T-helper 1 cell treated with Interleukin-12 subunit alpha and Interleukin-12 subunit beta and Interleukin-4 antibody, amounts not matched to agents 30 ng/mL and 1 ng/mL, for 36 hours (primary cell): Measurements from ENCODE around the gene SWAP70. TPM values are rescaled to one million over a fixed set of nuclear protein-coding genes. Genes with fewer than 3 reads are reported as not detected.
"Not testable (repeated sequence)": the region's sequence is repeated elsewhere in the genome, so short reads cannot be mapped to it uniquely, and the experiment has no call there.

Experiments
- intact Hi-C: fragments of 100-400 bp; cut with micrococcal nuclease; formaldehyde crosslinking; loops from one replicate; pipeline ENCODE4 v1.15.1; 2024
- total RNA-seq: library from RNA; stranded (reverse); gene quantifications from 2 replicates; pipeline ENCODE4 v1.2.3, GENCODE V29; 2022

SWAP70 gene
- total RNA-seq, 1 donor from 2014 or later: 9.2 TPM

- intact Hi-C loops: no loop called here
Observed at GRCh38 chr11:9718147-9718546, 54.3 kb downstream of the SWAP70 start.

DNA sequence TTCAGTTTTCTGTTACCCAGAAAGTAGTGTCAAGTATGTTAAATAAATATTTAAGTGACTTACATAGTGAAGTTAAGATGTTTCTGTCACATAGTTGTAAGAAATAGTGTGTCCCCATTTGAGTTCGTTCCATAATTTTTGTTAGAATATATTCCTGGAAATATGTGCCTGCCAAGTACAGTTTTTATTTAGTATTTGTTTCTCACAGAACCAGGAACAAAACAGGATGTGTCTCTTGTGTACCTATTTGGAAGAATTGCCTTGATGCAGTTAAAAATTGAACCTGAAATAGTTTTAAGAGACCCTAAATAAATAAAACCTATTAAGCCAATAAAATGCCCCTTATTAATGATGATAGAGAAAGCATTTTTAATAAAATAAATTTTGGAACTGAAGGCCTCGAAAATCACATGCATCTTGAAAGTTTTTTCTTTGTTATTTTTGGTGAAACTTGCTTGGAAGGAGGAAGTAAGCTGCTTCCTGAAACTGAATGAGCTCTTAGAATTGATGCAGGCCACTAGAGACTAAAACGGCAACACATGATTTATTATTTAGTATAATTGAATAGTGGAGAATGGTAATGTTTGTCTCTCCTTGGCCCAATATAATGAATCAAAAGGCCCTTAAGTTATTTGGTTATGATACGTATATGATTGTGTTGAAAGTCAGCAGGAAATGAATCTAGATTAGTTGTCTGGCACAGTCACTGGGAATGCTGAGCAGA is 55.9 kb downstream of the SWAP70 start:
- intact Hi-C loops: no loop called here

DNA sequence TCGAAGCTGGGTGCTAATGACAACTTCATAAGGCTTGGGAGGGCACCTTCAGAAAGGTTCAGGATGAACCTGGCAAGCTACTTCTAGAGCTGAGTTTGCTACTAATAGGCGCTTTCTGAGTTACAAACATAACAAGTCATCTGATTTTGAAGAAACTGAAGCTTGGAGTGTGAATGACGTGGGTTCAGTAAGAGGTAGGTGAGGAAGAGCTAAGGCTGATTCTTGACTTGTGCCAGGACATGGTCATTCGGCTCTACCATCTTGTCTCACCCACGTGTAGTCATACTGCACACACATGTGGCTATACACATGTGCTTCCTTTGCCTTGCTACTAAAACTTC is 56.4 kb downstream of the SWAP70 start:
- intact Hi-C loops: no loop called here

DNA sequence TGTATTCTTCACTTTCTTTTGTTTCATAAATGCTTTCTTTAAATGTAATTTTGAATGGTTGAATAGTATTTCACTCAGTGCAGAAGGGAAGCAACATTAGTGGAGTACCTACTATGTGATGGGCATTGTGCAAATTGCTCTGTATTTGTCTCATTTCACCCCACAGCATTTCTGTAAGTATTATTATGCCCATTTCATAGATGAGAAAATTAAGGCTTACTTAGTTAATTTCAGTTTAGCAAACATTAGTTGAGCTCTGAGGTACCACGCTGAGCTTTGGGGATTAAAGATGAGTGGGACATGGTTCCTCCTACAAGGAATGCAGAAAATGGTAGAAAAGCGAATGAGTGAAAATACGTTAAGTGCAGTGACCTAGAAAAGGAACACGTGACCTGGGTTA is 58.1 kb downstream of the SWAP70 start:
- intact Hi-C loops: no loop called here

DNA sequence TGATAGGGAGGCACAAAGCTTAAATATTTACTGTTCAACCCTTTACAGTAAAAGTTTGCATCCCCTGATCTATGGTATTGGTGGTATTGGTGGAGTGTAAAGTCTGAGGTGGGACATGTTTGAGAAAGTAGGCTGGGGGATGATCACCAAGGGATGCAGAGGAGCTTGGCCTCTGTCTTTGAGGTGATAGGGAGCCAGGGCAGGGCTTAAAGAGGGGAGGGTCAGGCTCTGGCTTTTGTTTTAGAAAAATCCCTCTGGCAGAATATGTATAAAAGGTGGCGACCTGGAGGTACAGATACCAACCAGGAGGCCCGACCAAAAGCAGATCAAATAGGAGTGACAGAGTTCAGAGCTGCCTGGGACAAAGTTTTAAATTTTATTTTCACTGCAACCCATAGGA is 59.0 kb downstream of the SWAP70 start:
- intact Hi-C loops: no loop called here

GRCh38 chr11:9726321-9727022 is 62.6 kb downstream of the SWAP70 start:
- intact Hi-C loops: no loop called here

- intact Hi-C loops: no loop called here
Observed at GRCh38 chr11:9728058-9728457, 64.2 kb downstream of the SWAP70 start.

DNA sequence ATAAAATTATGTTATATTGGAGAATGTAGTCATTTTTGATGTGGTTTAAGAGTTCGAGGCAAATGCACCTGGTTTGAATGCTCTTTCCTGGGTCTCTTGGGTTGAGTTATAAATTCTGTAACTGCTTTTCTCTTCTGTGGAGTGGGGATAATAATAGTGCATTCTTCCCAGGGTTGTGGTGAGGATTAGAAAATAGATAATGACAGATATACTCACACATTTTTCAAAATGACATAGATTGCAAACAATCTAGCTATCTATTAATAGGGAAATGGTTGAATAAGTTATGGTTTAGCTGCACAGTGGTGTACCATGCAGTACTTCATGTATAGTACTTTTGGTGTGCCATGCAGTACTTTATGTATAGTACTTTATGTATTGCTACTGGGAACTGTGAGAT is 67.4 kb downstream of the SWAP70 start:
- intact Hi-C loops: no loop called here

DNA sequence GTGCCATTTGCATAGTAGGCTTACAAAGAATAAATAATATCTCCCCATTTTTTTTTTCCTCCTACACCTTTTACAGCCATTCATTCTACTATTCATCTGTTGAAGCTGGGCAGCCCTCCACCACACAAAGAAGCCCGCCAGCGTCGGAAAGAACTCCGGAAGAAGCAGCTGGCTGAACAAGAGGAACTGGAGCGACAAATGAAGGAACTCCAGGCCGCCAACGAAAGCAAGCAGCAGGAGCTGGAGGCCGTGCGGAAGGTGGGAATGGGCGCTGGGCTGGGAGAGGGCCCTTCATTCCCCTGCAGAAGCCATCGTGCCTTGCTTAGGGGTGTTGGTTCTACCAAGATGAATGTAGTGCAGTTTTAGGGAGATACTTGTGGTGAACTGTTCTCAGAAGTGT is 68.6 kb downstream of the SWAP70 start:
- intact Hi-C loops: no loop called here

GRCh38 chr11:9733212-9733611 is 69.3 kb downstream of the SWAP70 start:
- intact Hi-C loops: no loop called here

DNA sequence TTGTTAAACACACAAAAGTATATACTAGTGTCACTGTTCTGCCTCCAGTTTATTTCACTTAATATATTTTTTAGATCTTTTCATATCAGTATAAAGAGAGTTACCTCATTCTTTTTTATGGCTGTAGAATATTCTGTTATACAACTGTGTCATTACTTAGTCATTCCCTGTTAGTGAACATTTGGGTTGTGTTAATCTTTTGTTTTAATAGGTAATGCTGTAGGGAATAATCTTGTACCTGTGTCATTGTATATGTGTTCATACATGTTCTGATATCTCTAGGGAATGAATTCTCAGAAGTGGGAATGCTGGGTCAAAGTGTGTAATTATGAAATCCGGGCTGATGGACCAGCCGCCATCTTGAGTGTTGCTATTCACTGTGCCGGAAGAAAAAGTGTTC is 71.4 kb downstream of the SWAP70 start:
- intact Hi-C loops: loop anchor here (5.0 kb wide), 1 partner anchor 33 kb away; no protein-coding TSS in a partner anchor

- intact Hi-C loops: loop anchor here (5.0 kb wide), 1 partner anchor 34 kb away; no protein-coding TSS in a partner anchor
Observed at GRCh38 chr11:9735919-9736318, 72.0 kb downstream of the SWAP70 start.

DNA sequence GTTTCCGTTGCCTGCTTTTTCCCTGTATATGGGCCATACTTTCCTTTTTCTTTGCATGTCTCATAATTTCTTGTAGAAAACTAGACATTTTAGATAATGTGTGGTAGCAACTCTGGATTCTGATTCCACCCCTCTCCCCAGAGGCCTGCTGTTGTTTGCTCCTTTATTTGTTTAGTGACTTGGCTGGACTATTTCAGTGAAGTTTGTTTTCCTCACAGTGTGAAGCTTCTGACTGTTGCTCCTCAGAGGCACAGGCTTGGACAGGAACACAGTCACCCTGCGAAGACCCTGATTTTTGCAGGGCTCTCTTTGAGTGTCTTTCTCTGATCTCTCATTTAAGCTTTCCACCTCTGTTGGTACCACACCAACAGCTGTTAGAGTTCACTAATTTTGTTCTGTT is 72.5 kb downstream of the SWAP70 start:
- intact Hi-C loops: loop anchor here (5.0 kb wide), 1 partner anchor 34 kb away; no protein-coding TSS in a partner anchor

DNA sequence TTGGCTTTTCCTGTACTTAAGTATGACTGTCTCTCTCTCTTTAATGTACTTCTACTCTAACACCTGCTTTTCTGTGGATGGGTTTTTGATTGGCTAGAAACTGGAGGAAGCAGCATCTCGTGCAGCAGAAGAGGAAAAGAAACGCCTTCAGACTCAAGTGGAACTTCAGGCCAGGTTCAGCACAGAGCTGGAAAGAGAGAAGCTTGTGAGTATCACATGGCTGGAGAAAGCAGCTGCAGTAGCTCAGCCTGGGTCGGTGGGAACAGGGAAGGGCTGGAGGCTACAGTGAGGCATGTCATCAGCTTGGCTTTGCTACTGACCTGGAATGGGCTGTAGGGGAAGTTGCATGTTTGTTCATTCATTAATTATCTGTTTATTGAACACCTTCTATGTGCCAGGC is 74.2 kb downstream of the SWAP70 start:
- intact Hi-C loops: loop anchor here (5.0 kb wide), 1 partner anchor 36 kb away; no protein-coding TSS in a partner anchor

- intact Hi-C loops: loop anchor here (5.0 kb wide), 1 partner anchor 36 kb away; no protein-coding TSS in a partner anchor
Observed at GRCh38 chr11:9738707-9739106, 74.8 kb downstream of the SWAP70 start.

GRCh38 chr11:9739123-9739900 is 75.4 kb downstream of the SWAP70 start:
- intact Hi-C loops: loop anchor here (5.0 kb wide), 1 partner anchor 37 kb away; no protein-coding TSS in a partner anchor

DNA sequence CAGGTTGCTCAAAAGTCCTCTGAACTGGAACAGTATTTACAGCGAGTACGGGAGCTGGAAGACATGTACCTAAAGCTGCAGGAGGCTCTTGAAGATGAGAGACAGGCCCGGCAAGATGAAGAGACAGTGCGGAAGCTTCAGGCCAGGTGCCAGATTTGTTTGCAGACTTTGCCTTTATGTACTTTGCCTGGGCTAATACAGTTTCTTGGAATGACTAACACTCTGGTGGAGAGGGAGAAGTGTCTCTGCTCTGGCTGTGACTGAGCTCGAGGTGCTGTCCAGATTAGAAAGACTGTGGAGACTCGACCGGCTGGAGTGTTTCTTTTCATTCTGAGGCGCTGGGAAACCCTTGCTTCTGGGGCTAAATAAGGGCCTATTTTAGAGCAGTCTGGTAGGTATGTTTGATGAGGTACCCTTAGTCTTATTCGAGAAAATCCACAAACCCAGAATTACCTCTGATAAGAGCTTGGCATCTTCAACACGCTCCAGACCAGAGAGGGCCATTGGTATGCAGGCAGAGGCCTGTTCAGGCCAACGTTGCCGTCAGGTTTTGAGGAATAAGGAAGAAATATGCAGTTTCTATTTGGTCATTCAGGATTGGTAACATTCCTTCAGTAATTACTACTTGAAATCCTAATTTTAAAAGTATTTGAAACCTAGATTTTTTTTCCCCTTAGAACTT is 76.5 kb downstream of the SWAP70 start:
- intact Hi-C loops: no loop called here

GRCh38 chr11:9741260-9741659 is 77.4 kb downstream of the SWAP70 start:
- intact Hi-C loops: no loop called here

DNA sequence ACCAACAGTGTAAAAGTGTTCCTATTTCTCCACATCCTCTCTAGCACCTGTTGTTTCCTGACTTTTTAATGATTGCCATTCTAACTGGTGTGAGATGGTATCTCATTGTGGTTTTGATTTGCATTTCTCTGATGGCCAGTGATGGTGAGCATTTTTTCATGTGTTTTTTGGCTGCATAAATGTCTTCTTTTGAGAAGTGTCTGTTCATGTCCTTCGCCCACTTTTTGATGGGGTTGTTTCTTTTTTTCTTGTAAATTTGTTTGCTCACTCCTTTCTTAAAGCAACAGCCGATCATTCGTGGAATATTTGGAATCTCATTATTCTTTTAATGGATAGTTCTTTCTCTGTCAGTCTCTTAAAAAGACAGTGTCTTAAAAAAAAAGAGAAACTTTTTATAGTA is 79.6 kb downstream of the SWAP70 start:
- intact Hi-C loops: not testable (repeated sequence)

DNA sequence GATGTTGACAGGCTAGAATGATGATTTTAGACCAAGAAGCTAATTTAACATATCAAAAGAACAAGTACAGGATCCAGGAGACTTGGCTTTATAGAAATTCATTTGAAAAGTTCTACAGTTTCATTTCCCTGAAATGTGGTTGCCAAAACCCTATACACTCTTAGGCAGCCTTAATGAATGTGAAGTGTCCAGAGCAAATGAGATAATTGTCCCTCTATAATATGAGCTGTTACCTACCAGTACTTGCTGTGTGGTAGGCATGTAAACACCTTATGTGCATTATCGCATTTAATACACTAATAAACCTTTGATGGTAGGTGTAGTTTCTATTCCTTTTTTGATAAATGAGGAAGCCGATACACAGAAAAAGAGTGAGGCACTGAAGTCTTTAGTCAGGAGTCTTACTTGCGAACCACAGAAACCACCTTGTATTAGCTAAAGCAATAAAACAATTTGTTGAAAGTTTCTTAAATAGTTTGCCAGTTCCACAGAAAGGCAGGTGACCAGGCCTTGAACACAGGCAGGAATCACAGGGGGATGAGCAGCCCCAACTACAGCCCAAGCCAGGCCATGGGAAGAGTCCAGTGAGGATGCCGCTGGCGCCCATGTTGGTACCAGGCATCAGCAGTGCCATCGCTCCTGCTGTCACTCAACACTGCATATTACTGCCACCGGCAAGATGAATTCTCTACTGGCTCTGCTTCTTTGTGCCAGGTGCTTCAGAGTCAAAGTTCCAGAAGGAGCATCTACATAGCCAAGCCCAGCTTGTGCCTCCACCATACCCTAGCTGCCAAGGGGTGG is 81.7 kb downstream of the SWAP70 start:
- intact Hi-C loops: no loop called here

DNA sequence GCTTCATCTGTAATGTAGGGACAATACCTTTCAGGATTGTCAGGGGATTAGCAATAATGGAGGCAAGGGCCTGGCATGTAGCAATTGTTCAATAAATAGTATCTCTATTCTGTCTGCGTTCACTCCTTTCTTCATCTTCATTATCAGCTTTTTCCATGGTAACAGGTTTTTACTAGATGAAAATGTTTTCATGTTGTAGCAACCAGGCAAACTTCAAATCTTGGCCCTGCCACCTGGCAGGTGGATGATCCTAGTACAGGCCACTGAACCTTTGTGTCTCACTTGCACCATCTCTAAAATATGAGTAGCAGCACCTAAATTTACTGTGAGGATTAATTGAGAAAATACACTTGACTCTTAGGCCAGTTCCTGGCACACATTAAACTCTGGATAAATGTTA is 83.4 kb downstream of the SWAP70 start:
- intact Hi-C loops: no loop called here
